GM19193 (cell line): Measurements from ENCODE around the gene ZNF346.
A peak's percentile ranks its signal among the peaks of the same experiment; 100 is the strongest.

Experiments
- POLR2A ChIP-seq: IDR thresholded peaks from 4 replicates; pipeline ENCODE4 v1.6.1; 2011; ENCODE audit not compliant: insufficient read depth, insufficient read length; ENCODE audit errors: extremely low read depth

Gene ZNF346

DNA sequence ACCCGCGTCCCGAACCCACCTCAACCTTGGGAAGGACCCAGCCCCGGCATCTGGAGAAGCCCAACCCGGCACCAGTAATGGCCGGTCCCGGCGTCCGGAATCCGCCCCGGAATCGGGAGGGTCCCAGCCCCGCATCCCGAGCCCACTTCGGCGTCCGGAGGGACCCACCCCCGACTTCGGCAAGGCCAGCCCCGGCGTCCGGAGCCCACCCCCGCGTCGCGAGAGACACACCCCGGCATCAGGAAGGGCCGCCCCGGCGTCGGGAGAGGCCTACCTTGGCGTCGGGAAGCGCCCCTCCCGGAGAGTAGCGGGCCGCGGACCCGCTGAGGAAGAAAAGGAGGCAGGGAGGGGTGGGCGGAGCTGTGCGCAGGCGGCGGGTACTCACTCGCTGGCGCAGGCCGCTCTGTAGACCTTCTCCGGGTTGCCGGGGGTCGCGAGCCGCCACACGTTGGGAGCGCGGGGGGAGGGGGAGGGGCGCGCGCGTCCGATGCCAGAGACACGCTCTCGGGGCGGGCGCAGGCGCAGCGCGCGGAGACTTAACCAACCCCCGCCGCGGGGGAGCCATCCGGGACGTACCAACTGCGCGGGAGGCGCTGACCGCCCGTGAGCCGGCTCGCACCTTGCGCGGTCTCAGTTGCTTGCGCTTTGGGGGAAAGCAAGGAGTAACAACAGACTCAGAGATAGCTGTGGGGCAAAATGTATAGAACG, 16.1 kb upstream of the ZNF346 start, which contains the start of gene UIMC1:
UIMC1 (minus strand) TSS at position 515 of the 708 bp plus-strand sequence. CDS start 24,164 bp downstream, outside the sequence.
- peak; percentile 74 for TF ChIP-seq POLR2A

DNA sequence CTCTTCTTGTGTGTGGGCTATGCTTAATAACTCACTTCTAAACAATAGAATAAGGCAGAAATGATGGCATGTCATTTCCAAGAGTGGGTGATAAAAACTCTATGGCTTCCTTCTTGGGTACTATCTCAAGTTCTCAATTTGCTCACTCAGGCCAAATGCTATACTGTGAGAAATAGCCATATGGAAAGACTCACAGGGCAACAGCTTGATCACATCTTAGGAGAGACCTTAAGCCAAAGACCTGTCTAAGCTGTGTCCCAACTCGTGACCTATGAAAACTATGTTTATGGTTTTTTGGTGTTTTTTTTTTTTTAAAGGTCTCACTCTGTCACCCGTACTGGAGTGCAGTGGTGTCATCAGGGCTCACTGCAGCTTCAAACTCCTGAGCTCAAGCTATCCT, 13.8 kb upstream of the ZNF346 start:
- no peak for TF ChIP-seq POLR2A

- no peak for TF ChIP-seq POLR2A
Observed at GRCh38 chr5:177010153-177010552, 12.3 kb upstream of the ZNF346 start.

GRCh38 chr5:177015156-177015555, 7.3 kb upstream of the ZNF346 start:
- no peak for TF ChIP-seq POLR2A

DNA sequence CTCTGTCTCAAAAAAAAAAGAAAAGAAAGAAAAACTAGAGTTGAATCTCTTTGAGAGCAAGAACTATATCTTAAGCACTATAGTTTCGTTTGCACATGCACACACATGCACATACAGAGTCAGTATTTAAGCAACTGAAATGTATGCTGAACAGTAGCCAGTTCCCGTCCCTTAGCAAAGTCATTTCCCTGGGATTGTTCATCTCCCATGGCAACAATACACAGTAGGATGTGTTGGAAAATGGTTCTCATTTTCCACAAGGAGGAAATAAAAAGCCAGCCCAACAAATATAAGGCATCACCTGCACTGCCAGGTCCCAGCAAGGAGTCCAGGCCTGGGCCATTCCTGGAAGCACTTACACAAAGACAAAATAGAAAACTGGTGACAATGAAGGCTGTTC, 4.2 kb upstream of the ZNF346 start:
- TF ChIP-seq POLR2A: no peak

GRCh38 chr5:177020033-177020432, 2.5 kb upstream of the ZNF346 start:
- TF ChIP-seq POLR2A: no peak

DNA sequence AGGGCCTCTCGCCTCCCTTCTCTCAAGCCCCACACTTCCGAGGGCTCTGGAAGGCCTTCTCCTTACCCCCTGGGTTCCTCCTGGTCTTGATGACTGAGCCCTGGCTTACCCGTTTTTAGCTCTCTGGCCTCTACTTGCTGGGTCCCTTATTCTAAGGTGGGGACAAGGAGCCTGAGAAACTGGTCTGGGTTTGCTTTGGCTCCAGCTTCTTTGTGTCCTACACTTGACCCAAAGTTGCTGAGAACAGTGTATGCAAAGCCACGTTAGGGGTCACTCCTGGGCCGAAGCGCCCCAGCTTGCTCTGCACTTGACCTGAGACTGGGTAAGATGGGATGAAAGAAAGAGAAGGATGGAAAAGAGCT, 788 bp downstream of the ZNF346 start:
- TF ChIP-seq POLR2A: no peak

GRCh38 chr5:177024559-177024958, 2.1 kb downstream of the ZNF346 start:
- no peak for TF ChIP-seq POLR2A

GRCh38 chr5:177025101-177025601, 2.7 kb downstream of the ZNF346 start:
- TF ChIP-seq POLR2A: no peak

DNA sequence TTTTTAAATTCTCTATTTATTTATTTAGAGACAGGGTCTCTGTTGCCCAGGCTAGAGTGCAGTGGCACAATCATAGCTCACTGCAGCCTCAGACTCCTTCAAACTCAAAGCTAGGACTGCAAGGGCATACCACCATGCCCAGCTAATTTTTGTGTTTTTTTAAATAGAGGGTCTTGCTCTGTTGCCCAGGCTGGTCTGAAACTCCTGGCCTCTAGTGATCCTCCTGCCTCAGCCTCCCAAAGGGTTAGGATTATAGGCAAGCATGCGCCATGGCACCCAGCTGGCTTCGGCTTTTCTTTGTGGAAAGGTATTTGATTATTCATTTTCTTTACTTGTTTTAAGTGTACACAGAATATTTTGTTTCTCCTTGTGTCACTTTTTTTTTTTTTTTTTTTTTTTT, 5.2 kb downstream of the ZNF346 start:
- no peak for TF ChIP-seq POLR2A

- TF ChIP-seq POLR2A: no peak
Observed at GRCh38 chr5:177029498-177029897, 7.0 kb downstream of the ZNF346 start.

GRCh38 chr5:177035976-177036375, 13.5 kb downstream of the ZNF346 start:
- TF ChIP-seq POLR2A: no peak

GRCh38 chr5:177036443-177036842, 13.9 kb downstream of the ZNF346 start:
- no peak for TF ChIP-seq POLR2A

- TF ChIP-seq POLR2A: no peak
Observed at GRCh38 chr5:177036921-177037320, 14.4 kb downstream of the ZNF346 start.

- TF ChIP-seq POLR2A: no peak
Observed at GRCh38 chr5:177040814-177041420, 18.4 kb downstream of the ZNF346 start.

- TF ChIP-seq POLR2A: no peak
Observed at GRCh38 chr5:177041936-177042335, 19.4 kb downstream of the ZNF346 start.
